B cell (primary cell): ENCODE data around the gene NLRP9. TPM values are rescaled to one million over a fixed set of nuclear protein-coding genes. Genes with fewer than 3 reads are reported as not detected.

Experiments used
- ATAC-seq: fragments of 200-7000 bp; cut with Tn5 transposase; one replicate; pipeline ENCODE4 v1.10.0; 2021; ENCODE audit warnings: low read depth, mild to moderate bottlenecking, moderate number of reproducible peaks, moderate library complexity
- CTCF ChIA-PET: fragments of 350-600 bp; sonication (Branson Sonifier 250); formaldehyde crosslinking; loops from one replicate; lab custom pipeline; 2021; ENCODE audit warnings: antibody characterized with exemption, inconsistent platforms; lab: Charles Lee
- POLR2A ChIA-PET: fragments of 350-600 bp; sonication (Branson Sonifier 250); formaldehyde crosslinking; loops from one replicate; lab custom pipeline; 2021; ENCODE audit warnings: antibody characterized with exemption; lab: Charles Lee
- DNase-seq: peaks from one replicate; pipeline ENCODE4 v3.0.0; 2013
- H2AFZ ChIP-seq: 2 replicates; pipeline ENCODE4 v1.6.1; 2012; ENCODE audit warnings: mild to moderate bottlenecking, low read depth, low read length; ENCODE audit not compliant: insufficient read depth, poor library complexity, severe bottlenecking
- H3K27ac ChIP-seq, 2 donors: 1 replicate in 1 of 2; 2 replicates in 1 of 2; pipeline ENCODE4 v1.5.1; 2012 to 2013; ENCODE audit warnings: low read length in 2 of 2, mild to moderate bottlenecking in 2 of 2, moderate library complexity in 1 of 2
- H3K27me3 ChIP-seq, 4 experiments: fragments of 200-600 bp in 1 of 4; sonication (generic) in 1 of 4; replicated peaks in 1 of 4; 1 replicate in 2 of 4; 2 replicates in 2 of 4; pipeline versions ENCODE4 v1.6.1 to v1.7.0; 2013 to 2016; ENCODE audit warnings: low read length in 3 of 4, mild to moderate bottlenecking in 2 of 4, mixed read lengths in 1 of 4, moderate library complexity in 1 of 4; ENCODE audit not compliant: insufficient read depth in 4 of 4, control insufficient read depth in 3 of 4; ENCODE audit errors: control extremely low read depth in 1 of 4
- H3K36me3 ChIP-seq, 2 experiments: replicated peaks in 1 of 2; 1 replicate in 1 of 2; 2 replicates in 1 of 2; pipeline versions ENCODE4 v1.6.1 to v1.7.1; 2013; ENCODE audit warnings: low read length in 1 of 2; ENCODE audit not compliant: insufficient read depth in 2 of 2, control insufficient read depth in 1 of 2; ENCODE audit errors: control extremely low read depth in 1 of 2, extremely low read depth in 1 of 2
- H3K4me1 ChIP-seq, 2 donors: fragments of 200-600 bp in 1 of 2; sonication (generic) in 1 of 2; 1 replicate in 1 of 2; 2 replicates in 1 of 2; pipeline versions ENCODE4 v1.5.1 to v1.6.1; 2013 to 2017; ENCODE audit warnings: low read length in 2 of 2; ENCODE audit not compliant: control insufficient read depth in 2 of 2, insufficient read depth in 2 of 2
- H3K4me2 ChIP-seq: replicated peaks from 2 replicates; pipeline ENCODE3; 2012; ENCODE audit warnings: mild to moderate bottlenecking, low read depth, low read length; ENCODE audit not compliant: poor library complexity, severe bottlenecking
- H3K4me3 ChIP-seq, 5 experiments: fragments of 200-600 bp in 1 of 5; sonication (generic) in 1 of 5; 1 replicate in 3 of 5; 2 replicates in 2 of 5; pipeline versions ENCODE4 v1.5.1 to v1.7.0; 2011 to 2016; ENCODE audit warnings: low read length in 4 of 5, mild to moderate bottlenecking in 4 of 5, low read depth in 2 of 5, control low read depth in 1 of 5, moderate library complexity in 1 of 5; ENCODE audit not compliant: insufficient read depth in 1 of 5; ENCODE audit errors: control extremely low read depth in 1 of 5, extremely low read depth in 1 of 5
- H3K79me2 ChIP-seq: fragments of 200-600 bp; sonication (generic); one replicate; pipeline ENCODE4 v1.6.0; 2016; ENCODE audit warnings: low read length; ENCODE audit not compliant: control insufficient read depth, insufficient read depth
- H3K9ac ChIP-seq: fragments of 200-600 bp; sonication (generic); 2 replicates; pipeline ENCODE4 v1.6.1; 2017; ENCODE audit warnings: mild to moderate bottlenecking, low read length, moderate library complexity
- H3K9me3 ChIP-seq, 3 donors: one replicate each; pipeline versions ENCODE4 v1.6.1 to v1.7.1; 2013; ENCODE audit warnings: low read length in 2 of 3; ENCODE audit not compliant: control insufficient read depth in 2 of 3, insufficient read depth in 1 of 3; ENCODE audit errors: control extremely low read depth in 1 of 3
- H4K20me1 ChIP-seq: 2 replicates; pipeline ENCODE4 v1.6.0; 2012; ENCODE audit warnings: mild to moderate bottlenecking, low read length; ENCODE audit not compliant: insufficient read depth, control insufficient read depth, poor library complexity, severe bottlenecking
- H3K27ac Mint-ChIP-seq: one replicate; pipeline ENCODE4 v1.8.0; 2021; ENCODE audit warnings: mixed read lengths
- H3K27me3 Mint-ChIP-seq: one replicate; pipeline ENCODE4 v1.8.0; 2021; ENCODE audit warnings: mixed read lengths
- H3K4me1 Mint-ChIP-seq: one replicate; pipeline ENCODE4 v1.8.0; 2021; ENCODE audit warnings: mixed read lengths
- H3K4me3 Mint-ChIP-seq: one replicate; pipeline ENCODE4 v1.8.0; 2021; ENCODE audit warnings: mixed read lengths
- H3K9me3 Mint-ChIP-seq: one replicate; pipeline ENCODE4 v1.8.0; 2022; ENCODE audit warnings: mixed read lengths; ENCODE audit not compliant: insufficient read depth
- EZH2 ChIP-seq: IDR thresholded peaks from 2 replicates; pipeline ENCODE4 v1.6.1; 2012; ENCODE audit warnings: borderline replicate concordance, low read depth, mild to moderate bottlenecking, moderate library complexity, low read length; ENCODE audit not compliant: insufficient read depth, poor library complexity, severe bottlenecking
- WGBS: methylation state at CpG from one replicate; pipeline ENCODE4 v1.1.5; 2013; ENCODE audit warnings: missing lambda C conversion rate; ENCODE audit not compliant: insufficient coverage; 5-methylcytosine and 5-hydroxymethylcytosine counted together
- intact Hi-C: fragments of 100-400 bp; cut with micrococcal nuclease; formaldehyde crosslinking; loops from one replicate; pipeline ENCODE4 v1.10.0; 2022
- polyA plus RNA-seq: library from polyadenylated mRNA; depleted of rRNA; stranded (reverse); fragments of >200 nt; gene quantifications from 2 replicates; pipeline ENCODE4 v1.2.3, GENCODE V29; 2012
- total RNA-seq, 2 donors: library from RNA; stranded (reverse); fragments of 120-200 nt in 1 of 2; gene quantifications; 1 replicate in 1 of 2; 2 replicates in 1 of 2; pipeline versions ENCODE4 v1.2.3 to v1.2.4, GENCODE V29; 2013 to 2022
- TF ChIP-seq, protein P1 (sequence below): fragments of 200-600 bp; IDR thresholded peaks from one replicate; pipeline ENCODE4 v1.8.0; 2022; ENCODE audit warnings: antibody characterized with exemption, mild to moderate bottlenecking

Gene NLRP9
- total and polyA plus RNA-seq, 2 donors (not counting 1 experiment from before 2014, with no cell fraction given): not detected

DNA sequence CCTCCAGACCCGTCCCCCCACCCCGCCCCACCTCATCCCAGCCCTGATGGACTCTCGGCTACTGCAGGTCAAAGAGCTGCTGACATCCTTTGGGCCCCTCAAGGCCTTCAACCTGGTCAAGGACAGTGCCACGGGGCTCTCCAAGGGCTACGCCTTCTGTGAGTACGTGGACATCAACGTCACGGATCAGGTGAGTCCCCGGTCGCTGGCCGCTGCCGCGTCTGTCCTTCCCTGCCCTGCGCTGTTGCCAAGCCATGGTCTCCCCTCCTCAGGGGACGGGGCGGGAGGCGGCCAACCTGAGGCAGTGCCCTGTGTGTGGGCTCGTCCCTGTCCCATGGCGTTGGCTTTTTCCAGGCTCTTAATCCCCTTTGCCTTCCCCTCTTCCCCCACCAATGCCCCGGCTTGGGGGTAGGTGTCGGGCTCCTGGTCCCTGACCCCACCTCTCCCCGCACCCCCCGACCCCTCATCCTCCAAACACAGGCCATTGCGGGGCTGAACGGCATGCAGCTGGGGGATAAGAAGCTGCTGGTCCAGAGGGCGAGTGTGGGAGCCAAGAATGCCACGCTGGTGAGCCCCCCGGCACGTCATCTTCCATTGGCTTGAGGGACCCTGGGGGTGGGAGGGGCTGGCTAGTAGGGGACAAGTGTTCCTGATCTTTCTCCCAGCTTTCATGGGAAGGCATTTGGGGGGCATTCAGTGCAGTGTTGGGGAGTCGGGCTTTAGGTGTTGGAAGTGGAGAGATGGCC lies 69.4 kb downstream of the NLRP9 start:
- no peak overlapping the region for H3K4me3 Mint-ChIP-seq
- no peak overlapping the region for H2AFZ ChIP-seq
- DNase-seq: no peak
- 93% methylated on average over 25 of the region's 30 CpGs for WGBS
- H3K9me3 ChIP-seq: no peaks in the 10 kb centered on the region
- H3K27ac Mint-ChIP-seq: no peak overlapping the region
- intact Hi-C loops: no loop called here
- H3K27me3 ChIP-seq: no peaks in the 10 kb centered on the region
- peaks cover 80% of the 10 kb centered on the region for H3K79me2 ChIP-seq
- no peak overlapping the region for H3K4me3 ChIP-seq
- peaks cover 0 to 80% of the 10 kb centered on the region in 2 experiments for H3K36me3 ChIP-seq
- ChIA-PET POLR2A (no interaction called here), CTCF (no interaction called here)
- no peak overlapping the region for H3K9ac ChIP-seq
- no peaks in the 10 kb centered on the region for H3K9me3 Mint-ChIP-seq
- H4K20me1 ChIP-seq: peaks cover 93% of the 10 kb centered on the region
- TF ChIP-seq EZH2: no peak
- TF ChIP-seq, protein P1, sequence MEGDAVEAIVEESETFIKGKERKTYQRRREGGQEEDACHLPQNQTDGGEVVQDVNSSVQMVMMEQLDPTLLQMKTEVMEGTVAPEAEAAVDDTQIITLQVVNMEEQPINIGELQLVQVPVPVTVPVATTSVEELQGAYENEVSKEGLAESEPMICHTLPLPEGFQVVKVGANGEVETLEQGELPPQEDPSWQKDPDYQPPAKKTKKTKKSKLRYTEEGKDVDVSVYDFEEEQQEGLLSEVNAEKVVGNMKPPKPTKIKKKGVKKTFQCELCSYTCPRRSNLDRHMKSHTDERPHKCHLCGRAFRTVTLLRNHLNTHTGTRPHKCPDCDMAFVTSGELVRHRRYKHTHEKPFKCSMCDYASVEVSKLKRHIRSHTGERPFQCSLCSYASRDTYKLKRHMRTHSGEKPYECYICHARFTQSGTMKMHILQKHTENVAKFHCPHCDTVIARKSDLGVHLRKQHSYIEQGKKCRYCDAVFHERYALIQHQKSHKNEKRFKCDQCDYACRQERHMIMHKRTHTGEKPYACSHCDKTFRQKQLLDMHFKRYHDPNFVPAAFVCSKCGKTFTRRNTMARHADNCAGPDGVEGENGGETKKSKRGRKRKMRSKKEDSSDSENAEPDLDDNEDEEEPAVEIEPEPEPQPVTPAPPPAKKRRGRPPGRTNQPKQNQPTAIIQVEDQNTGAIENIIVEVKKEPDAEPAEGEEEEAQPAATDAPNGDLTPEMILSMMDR: no peak
- H3K4me2 ChIP-seq: no peak overlapping the region
- no peaks in the 10 kb centered on the region for H3K27me3 Mint-ChIP-seq
- ATAC-seq: no peak
- peaks cover 25% of the 10 kb centered on the region for H3K4me1 Mint-ChIP-seq
- H3K27ac ChIP-seq: no peak overlapping the region
- H3K4me1 ChIP-seq: peaks cover 0 to 7% of the 10 kb centered on the region in 2 donors

DNA sequence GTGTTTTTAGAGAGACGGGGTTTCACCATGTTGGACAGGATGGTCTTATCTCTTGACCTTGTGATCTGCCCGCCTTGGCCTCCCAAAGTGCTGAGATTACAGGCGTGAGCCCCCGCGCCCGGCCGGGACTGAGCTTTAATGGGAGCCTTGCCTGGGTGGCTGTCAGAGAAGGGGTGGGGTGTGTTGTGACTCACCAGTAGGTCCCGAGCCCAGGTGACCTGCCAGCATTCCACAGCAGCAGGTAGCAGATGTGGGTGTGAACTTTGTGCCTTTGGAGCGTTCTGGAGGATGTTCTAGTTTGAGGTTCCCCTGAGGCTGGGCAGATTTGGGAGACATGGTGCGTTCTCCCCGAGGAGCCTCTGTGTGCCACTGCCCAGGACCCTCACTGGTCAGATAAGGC lies 70.2 kb downstream of the NLRP9 start:
- POLR2A ChIA-PET: no interaction called here
- ATAC-seq (no peak), DNase-seq (no peak)
- peaks cover 93% of the 10 kb centered on the region for H4K20me1 ChIP-seq
- H3K27me3 Mint-ChIP-seq: no peaks in the 10 kb centered on the region
- H3K9me3 ChIP-seq: no peaks in the 10 kb centered on the region
- H3K4me3 Mint-ChIP-seq: no peak overlapping the region
- WGBS: 94% methylated on average over 10 of the region's 11 CpGs
- H3K27ac Mint-ChIP-seq: no peak overlapping the region
- H3K27me3 ChIP-seq: no peaks in the 10 kb centered on the region
- no peaks in the 10 kb centered on the region for H3K9me3 Mint-ChIP-seq
- intact Hi-C loops: no loop called here
- H3K27ac ChIP-seq: no peak overlapping the region
- CTCF ChIA-PET: no interaction called here
- peaks cover 84% of the 10 kb centered on the region for H3K79me2 ChIP-seq
- peaks cover 0 to 82% of the 10 kb centered on the region in 2 experiments for H3K36me3 ChIP-seq
- peaks cover 22% of the 10 kb centered on the region for H3K4me1 Mint-ChIP-seq
- no peak overlapping the region for H2AFZ ChIP-seq
- no peak overlapping the region for H3K4me2 ChIP-seq
- H3K9ac ChIP-seq: no peak overlapping the region
- TF ChIP-seq EZH2: no peak
- H3K4me3 ChIP-seq: no peak overlapping the region
- peaks cover 0 to 7% of the 10 kb centered on the region in 2 donors for H3K4me1 ChIP-seq
